ENCODE results near the gene OGFOD3. TPM values are rescaled to one million over a fixed set of nuclear protein-coding genes. Genes with fewer than 3 reads are reported as not detected.

The OGFOD3 gene
- total RNA-seq, 1 experiment from 2014 or later = 26.6 TPM

DNA sequence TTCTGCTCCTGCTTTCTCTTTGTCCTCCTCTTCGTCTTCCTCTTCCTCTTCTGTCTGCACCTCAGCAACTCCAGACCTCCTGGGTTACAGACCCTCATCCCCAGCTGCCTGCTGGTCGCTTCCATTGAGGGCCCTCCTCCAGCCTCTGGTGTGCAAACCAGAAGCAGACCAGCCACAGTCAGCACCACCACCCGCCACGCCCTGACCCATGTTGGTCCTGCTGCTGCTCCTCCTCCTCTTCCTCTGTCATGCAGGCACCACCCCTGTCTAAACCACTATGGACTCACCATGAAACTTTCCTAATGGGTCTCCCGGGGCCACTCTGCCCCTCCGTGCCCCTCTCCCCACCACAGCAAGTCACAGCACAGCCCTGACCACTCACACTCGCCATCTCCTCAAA is 11.4 kb upstream of the OGFOD3 start:
- POLR2A ChIA-PET (ENCODE audit: unreplicated experiment) = no interaction called here
- TF ChIP-seq, protein P1, sequence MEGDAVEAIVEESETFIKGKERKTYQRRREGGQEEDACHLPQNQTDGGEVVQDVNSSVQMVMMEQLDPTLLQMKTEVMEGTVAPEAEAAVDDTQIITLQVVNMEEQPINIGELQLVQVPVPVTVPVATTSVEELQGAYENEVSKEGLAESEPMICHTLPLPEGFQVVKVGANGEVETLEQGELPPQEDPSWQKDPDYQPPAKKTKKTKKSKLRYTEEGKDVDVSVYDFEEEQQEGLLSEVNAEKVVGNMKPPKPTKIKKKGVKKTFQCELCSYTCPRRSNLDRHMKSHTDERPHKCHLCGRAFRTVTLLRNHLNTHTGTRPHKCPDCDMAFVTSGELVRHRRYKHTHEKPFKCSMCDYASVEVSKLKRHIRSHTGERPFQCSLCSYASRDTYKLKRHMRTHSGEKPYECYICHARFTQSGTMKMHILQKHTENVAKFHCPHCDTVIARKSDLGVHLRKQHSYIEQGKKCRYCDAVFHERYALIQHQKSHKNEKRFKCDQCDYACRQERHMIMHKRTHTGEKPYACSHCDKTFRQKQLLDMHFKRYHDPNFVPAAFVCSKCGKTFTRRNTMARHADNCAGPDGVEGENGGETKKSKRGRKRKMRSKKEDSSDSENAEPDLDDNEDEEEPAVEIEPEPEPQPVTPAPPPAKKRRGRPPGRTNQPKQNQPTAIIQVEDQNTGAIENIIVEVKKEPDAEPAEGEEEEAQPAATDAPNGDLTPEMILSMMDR (conservative IDR thresholded peaks at IDR 0.05) = no peak
- no peak for TF ChIP-seq EZH2 (IDR thresholded peaks at IDR 0.05; ENCODE audit: low read depth)
- Histone ChIP-seq H2AFZ (no peak overlapping the region), H3K4me1 (replicated peaks; ENCODE audit: insufficient read depth) (no peaks in the 10 kb centered on the region), H3K79me2 (ENCODE audit: low read depth) (no peaks in the 10 kb centered on the region), H3K27ac (no peak overlapping the region), H3F3A (ENCODE audit: insufficient read depth, low read depth) (no peaks in the 10 kb centered on the region), H3K27me3 (ENCODE audit: insufficient read depth, low read depth) (no peaks in the 10 kb centered on the region), H4K20me1 (ENCODE audit: insufficient read depth) (no peaks in the 10 kb centered on the region), H3K4me3 (no peak overlapping the region), H3K4me2 (no peak overlapping the region), H3K36me3 (ENCODE audit: low read depth) (no peaks in the 10 kb centered on the region), H3K9me2 (ENCODE audit: insufficient read depth) (no peaks in the 10 kb centered on the region), H3K9me3 (ENCODE audit: insufficient read depth, low read depth) (no peaks in the 10 kb centered on the region)
- DNase-seq = no peak
- intact Hi-C loops (cut with micrococcal nuclease; ENCODE audit: unreplicated experiment) = no loop called here
- no TSS peak for BruUV-seq (replicated peaks)
- CTCF ChIA-PET = no interaction called here

DNA sequence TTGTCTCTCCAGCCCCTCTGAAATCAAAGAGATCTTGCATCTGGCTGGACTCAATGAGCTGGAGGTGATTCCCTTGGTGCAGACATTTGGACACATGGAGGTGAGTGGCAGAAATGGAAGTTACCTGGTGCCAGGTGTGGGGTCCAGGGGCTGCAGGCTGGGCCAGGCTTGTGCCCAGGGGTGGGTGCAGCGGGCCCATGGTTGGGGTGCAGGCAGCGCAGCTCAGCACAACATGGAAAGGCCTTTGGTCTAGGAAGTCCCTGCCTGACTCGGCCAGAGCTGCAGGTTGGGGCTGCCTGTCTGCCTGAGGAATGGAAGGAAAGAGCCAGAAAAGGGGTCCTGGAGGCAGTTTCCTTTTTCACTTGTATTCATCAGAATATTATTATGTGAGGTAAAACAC is 10.2 kb upstream of the OGFOD3 start:
- Histone ChIP-seq H3K4me3 (no peak overlapping the region), H3K4me1 (replicated peaks; ENCODE audit: insufficient read depth) (no peaks in the 10 kb centered on the region), H3K9me2 (ENCODE audit: insufficient read depth) (no peaks in the 10 kb centered on the region), H4K20me1 (ENCODE audit: insufficient read depth) (no peaks in the 10 kb centered on the region), H3K9me3 (ENCODE audit: insufficient read depth, low read depth) (no peaks in the 10 kb centered on the region), H3F3A (ENCODE audit: insufficient read depth, low read depth) (no peaks in the 10 kb centered on the region), H2AFZ (no peak overlapping the region), H3K36me3 (ENCODE audit: low read depth) (no peaks in the 10 kb centered on the region), H3K27ac (no peak overlapping the region), H3K79me2 (ENCODE audit: low read depth) (no peaks in the 10 kb centered on the region), H3K27me3 (ENCODE audit: insufficient read depth, low read depth) (no peaks in the 10 kb centered on the region), H3K4me2 (no peak overlapping the region)
- no TSS peak for BruUV-seq (replicated peaks)
- intact Hi-C loops (cut with micrococcal nuclease; ENCODE audit: unreplicated experiment) = no loop called here
- TF ChIP-seq EZH2 (IDR thresholded peaks at IDR 0.05; ENCODE audit: low read depth) = no peak
- TF ChIP-seq, protein P1 (conservative IDR thresholded peaks at IDR 0.05) = no peak
- POLR2A ChIA-PET (ENCODE audit: unreplicated experiment) = no interaction called here
- no peak for DNase-seq
- CTCF ChIA-PET = no interaction called here

DNA sequence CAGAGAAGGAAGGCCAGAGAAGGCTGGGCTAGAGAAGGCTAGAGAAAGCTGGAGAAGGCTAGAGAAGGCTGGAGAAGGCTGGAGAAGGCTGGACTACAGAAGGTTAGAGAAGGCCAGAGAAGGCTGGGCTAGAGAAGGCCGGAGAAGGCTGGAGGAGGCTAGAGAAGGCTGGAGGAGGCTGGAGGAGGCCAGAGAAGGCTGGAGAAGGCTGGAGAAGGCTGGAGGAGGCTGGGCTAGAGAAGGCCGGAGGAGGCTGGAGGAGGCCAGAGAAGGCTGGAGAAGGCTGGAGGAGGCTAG is 6.4 kb upstream of the OGFOD3 start:
- no peak for TF ChIP-seq EZH2 (IDR thresholded peaks at IDR 0.05; ENCODE audit: low read depth)
- TF ChIP-seq, protein P1 (conservative IDR thresholded peaks at IDR 0.05) = no peak; the same call in 1 of the 2 replicates
- Histone ChIP-seq H4K20me1 (ENCODE audit: insufficient read depth) (no peaks in the 10 kb centered on the region), H3K4me2 (no peak overlapping the region), H3F3A (ENCODE audit: insufficient read depth, low read depth) (no peaks in the 10 kb centered on the region), H3K4me1 (replicated peaks; ENCODE audit: insufficient read depth) (peaks cover under 1% of the 10 kb centered on the region), H2AFZ (no peak overlapping the region), H3K27me3 (ENCODE audit: insufficient read depth, low read depth) (no peaks in the 10 kb centered on the region), H3K79me2 (ENCODE audit: low read depth) (no peaks in the 10 kb centered on the region), H3K27ac (no peak overlapping the region), H3K9me3 (ENCODE audit: insufficient read depth, low read depth) (no peaks in the 10 kb centered on the region), H3K4me3 (no peak overlapping the region), H3K36me3 (ENCODE audit: low read depth) (0 out of 2 replicates have a peak, but pooled peaks cover 3% of the 10 kb centered on the region), H3K9me2 (ENCODE audit: insufficient read depth) (no peaks in the 10 kb centered on the region)
- ChIA-PET POLR2A (ENCODE audit: unreplicated experiment) (no interaction called here), CTCF (interaction anchor here (0.7 to 1.0 kb wide), 3 partner anchors 19 to 739 kb away, joined by 3 to 6 read pairs (median 3); no protein-coding TSS in a partner anchor)
- intact Hi-C loops (cut with micrococcal nuclease; ENCODE audit: unreplicated experiment) = no loop called here
- DNase-seq = no peak
- BruUV-seq (replicated peaks) = no TSS peak

All from PC-9 (cell line).